IMR-90 (cell line): ENCODE results near the gene ZMYM4. TPM values are rescaled to one million over a fixed set of nuclear protein-coding genes. Genes with fewer than 3 reads are reported as not detected.

Source experiments
- ATAC-seq: fragments of 200-7000 bp; cut with Tn5 transposase; 2 replicates; pipeline ENCODE4 v1.9.1; 2020; ENCODE audit warnings: low read depth, mild to moderate bottlenecking, moderate library complexity
- BruUV-seq: library from RNA; stranded (reverse); fragments of 400-500 nt; replicated peaks from 2 replicates; lab custom pipeline; 2021; lab: Mats Ljungman, UMichigan
- CTCF ChIA-PET: fragments of 300-600 bp; formaldehyde crosslinking; extraction: SDS; loops from one replicate; lab custom pipeline; 2021; ENCODE audit warnings: antibody characterized with exemption; lab: Yijun Ruan, JAX
- POLR2A ChIA-PET: fragments of 300-600 bp; sonication (Branson Sonifier 250); formaldehyde crosslinking; loops from one replicate; lab custom pipeline; 2022; ENCODE audit warnings: antibody characterized with exemption; ENCODE audit not compliant: unreplicated experiment; lab: Charles Lee
- DNase-seq: peaks from one replicate; pipeline ENCODE4 v3.0.0; 2013
- H2AFZ ChIP-seq: replicated peaks from 2 replicates; pipeline ENCODE3; 2013; ENCODE audit warnings: low read length, mild to moderate bottlenecking; ENCODE audit not compliant: poor library complexity
- H2AK5ac ChIP-seq: 2 replicates; pipeline ENCODE4 v1.6.1; 2013; ENCODE audit warnings: low read depth, low read length, inconsistent platforms
- H2AK9ac ChIP-seq: replicated peaks from 2 replicates; pipeline ENCODE3; 2013; ENCODE audit warnings: mild to moderate bottlenecking, low read depth, low read length, moderate library complexity; ENCODE audit not compliant: poor library complexity
- H2BK120ac ChIP-seq: 2 replicates; pipeline ENCODE4 v1.6.1; 2013; ENCODE audit warnings: low read depth, low read length, inconsistent platforms
- H2BK15ac ChIP-seq: 3 replicates; pipeline ENCODE4 v1.6.1; 2013; ENCODE audit warnings: low read depth, low read length, inconsistent platforms
- H2BK20ac ChIP-seq: 2 replicates; pipeline ENCODE4 v1.6.1; 2013; ENCODE audit warnings: low read depth, mild to moderate bottlenecking, inconsistent platforms, low read length, moderate library complexity
- H2BK5ac ChIP-seq: 2 replicates; pipeline ENCODE4 v1.6.1; 2013; ENCODE audit warnings: mild to moderate bottlenecking, low read depth, low read length, inconsistent platforms; ENCODE audit not compliant: poor library complexity, severe bottlenecking
- H3K14ac ChIP-seq: replicated peaks from 2 replicates; pipeline ENCODE4 v1.6.1; 2013; ENCODE audit warnings: low read depth, low read length, inconsistent platforms
- H3K18ac ChIP-seq: 2 replicates; pipeline ENCODE4 v1.6.1; 2013; ENCODE audit warnings: low read depth, low read length, control low read depth
- H3K23ac ChIP-seq: 2 replicates; pipeline ENCODE4 v1.6.1; 2013; ENCODE audit warnings: low read depth, low read length, inconsistent platforms
- H3K27ac ChIP-seq: 2 replicates; pipeline ENCODE4 v1.5.1; 2013; ENCODE audit warnings: mild to moderate bottlenecking, control low read depth, low read length; ENCODE audit not compliant: insufficient read depth
- H3K27me3 ChIP-seq: 2 replicates; pipeline ENCODE4 v1.6.1; 2013; ENCODE audit warnings: low read length; ENCODE audit not compliant: control insufficient read depth, insufficient read depth
- H3K36me3 ChIP-seq: 2 replicates; pipeline ENCODE4 v1.6.1; 2013; ENCODE audit warnings: low read length, mixed read lengths; ENCODE audit not compliant: control insufficient read depth, insufficient read depth
- H3K4ac ChIP-seq: 2 replicates; pipeline ENCODE4 v1.6.1; 2013; ENCODE audit warnings: low read depth, low read length, inconsistent platforms
- H3K4me1 ChIP-seq: 2 replicates; pipeline ENCODE4 v1.6.1; 2013; ENCODE audit warnings: low read length, mixed read lengths; ENCODE audit not compliant: control insufficient read depth, insufficient read depth
- H3K4me2 ChIP-seq: 2 replicates; pipeline ENCODE4 v1.6.1; 2013; ENCODE audit warnings: low read depth, mild to moderate bottlenecking, control low read depth, low read length, moderate library complexity
- H3K4me3 ChIP-seq: 2 replicates; pipeline ENCODE4 v1.5.1; 2013; ENCODE audit warnings: low read depth, mild to moderate bottlenecking, control low read depth, low read length, moderate library complexity; ENCODE audit not compliant: insufficient read depth
- H3K56ac ChIP-seq: 2 replicates; pipeline ENCODE4 v1.6.1; 2013; ENCODE audit warnings: low read length, inconsistent platforms; ENCODE audit not compliant: insufficient read depth; ENCODE audit errors: extremely low read depth
- H3K79me1 ChIP-seq, 2 experiments: 2 replicates each; pipeline ENCODE4 v1.6.1; 2013; ENCODE audit warnings: low read length in 2 of 2, inconsistent platforms in 1 of 2, low read depth in 1 of 2
- H3K9ac ChIP-seq: 2 replicates; pipeline ENCODE4 v1.6.1; 2013; ENCODE audit warnings: low read depth, low read length, control low read depth
- H3K9me1 ChIP-seq: 2 replicates; pipeline ENCODE4 v1.6.1; 2013; ENCODE audit warnings: low read length, inconsistent platforms; ENCODE audit not compliant: insufficient read depth
- H3K9me3 ChIP-seq: 2 replicates; pipeline ENCODE4 v1.6.1; 2013; ENCODE audit warnings: low read length; ENCODE audit not compliant: control insufficient read depth, insufficient read depth
- H4K20me1 ChIP-seq: 2 replicates; pipeline ENCODE4 v1.6.1; 2013; ENCODE audit warnings: low read length, inconsistent platforms; ENCODE audit not compliant: insufficient read depth
- H4K5ac ChIP-seq: 2 replicates; pipeline ENCODE4 v1.6.1; 2013; ENCODE audit warnings: mild to moderate bottlenecking, low read depth, low read length, control low read depth
- H4K8ac ChIP-seq, 2 experiments: 2 replicates each; pipeline ENCODE4 v1.6.1; 2013; ENCODE audit warnings: low read depth in 2 of 2, low read length in 2 of 2, control low read depth in 1 of 2, inconsistent platforms in 1 of 2
- H4K91ac ChIP-seq: 2 replicates; pipeline ENCODE4 v1.6.1; 2013; ENCODE audit warnings: low read depth, low read length, inconsistent platforms; ENCODE audit not compliant: insufficient read depth
- CEBPB ChIP-seq: IDR thresholded peaks from 2 replicates; pipeline ENCODE4 v1.6.1; 2012; ENCODE audit warnings: low read depth, low read length, improper control_type of control experiment
- CTCF ChIP-seq: conservative IDR thresholded peaks from 2 replicates; pipeline ENCODE4 v1.5.1; 2012; ENCODE audit warnings: mild to moderate bottlenecking, low read depth, low read length, improper control_type of control experiment
- ELK1 ChIP-seq: fragments of 150-350 bp; IDR thresholded peaks from 2 replicates; pipeline ENCODE4 v1.6.1; 2016; ENCODE audit warnings: low read depth, mild to moderate bottlenecking, low read length, moderate library complexity, borderline replicate concordance
- SMC3 ChIP-seq: fragments of 150-350 bp; IDR thresholded peaks from 2 replicates; pipeline ENCODE4 v1.6.1; 2016; ENCODE audit warnings: low read depth, mild to moderate bottlenecking, antibody characterized with exemption, low read length, moderate library complexity
- WGBS, 2 experiments: methylation state at CpG; one replicate each; pipeline versions ENCODE4 v1.1.5 to v1.1.7; 2013; ENCODE audit warnings: missing lambda C conversion rate in 2 of 2; ENCODE audit not compliant: insufficient read length in 1 of 2; ENCODE audit errors: extremely low coverage in 2 of 2; 5-methylcytosine and 5-hydroxymethylcytosine counted together
- dilution Hi-C: fragments of 300-500 bp; cut with HindIII; formaldehyde crosslinking; loops from one replicate; pipeline ENCODE4 v1.14.3; 2018; ENCODE audit warnings: low sequenced_read_pairs; ENCODE audit not compliant: unreplicated experiment
- in situ Hi-C: fragments of 300-500 bp; cut with MboI; formaldehyde crosslinking; loops from 3 replicates; pipeline ENCODE4 v1.14.3; 2019; ENCODE audit warnings: low sequenced_read_pairs, inconsistent platforms, mixed read lengths
- intact Hi-C: fragments of 100-400 bp; cut with micrococcal nuclease; formaldehyde crosslinking; loops from 2 replicates; pipeline ENCODE4 v1.10.0; 2022
- polyA plus RNA-seq, 3 experiments: library from polyadenylated mRNA; depleted of rRNA; stranded (reverse); fragments of >200 nt; gene quantifications; 2 replicates each; pipeline ENCODE4 v1.2.3, GENCODE V29; 2012; ENCODE audit warnings: low replicate concordance in 1 of 3
- total RNA-seq: library from RNA; depleted of rRNA; stranded (reverse); fragments of >200 nt; gene quantifications from 2 replicates; pipeline ENCODE4 v1.2.3, GENCODE V29; 2012

ZMYM4 gene
- total and polyA plus RNA-seq, 2 of the 4 experiments (the other 2 are of a cell fraction): 14.7 to 53.8 TPM

GRCh38 chr1:35434703-35435102, 166.2 kb downstream of the ZMYM4 start:
- Histone ChIP-seq H3K27ac (no peak overlapping the region), H2BK120ac (no peak overlapping the region), H3K9ac (no peak overlapping the region), H3K9me3 (no peaks in the 10 kb centered on the region), H3K4ac (no peak overlapping the region), H2BK15ac (no peak overlapping the region), H2AFZ (no peak overlapping the region), H2AK9ac (no peak overlapping the region), H3K14ac (no peak overlapping the region), H4K91ac (no peak overlapping the region), H3K4me1 (peaks cover 2% of the 10 kb centered on the region; the same call in 1 of the 2 replicates), H3K36me3 (peaks cover 56% of the 10 kb centered on the region), H3K18ac (no peak overlapping the region), H3K23ac (no peak overlapping the region), H4K20me1 (peaks cover 3% of the 10 kb centered on the region; the same call in 1 of the 2 replicates), H3K56ac (no peak overlapping the region), H4K5ac (no peak overlapping the region), H3K4me3 (no peak overlapping the region), H3K79me1 (no peaks in the 10 kb centered on the region; a peak in 1 of 4 replicates), H3K27me3 (no peaks in the 10 kb centered on the region), H4K8ac (no peak overlapping the region), H2AK5ac (no peak overlapping the region), H2BK20ac (no peak overlapping the region), H3K9me1 (peaks cover 3% of the 10 kb centered on the region; the same call in 1 of the 2 replicates), H3K4me2 (no peak overlapping the region), H2BK5ac (no peak overlapping the region)
- in situ Hi-C loops: no loop called here
- TF ChIP-seq CTCF: no peak
- no peak for TF ChIP-seq CEBPB
- no peak for TF ChIP-seq ELK1
- TF ChIP-seq SMC3: no peak
- no TSS peak for BruUV-seq
- WGBS, 2 experiments: 78% methylated on average over 3 of the region's 12 CpGs; no CpG with 5 or more reads in 1 of the 2 experiments
- ChIA-PET CTCF (no interaction called here), POLR2A (no interaction called here)
- no peak for DNase-seq
- ATAC-seq: no peak
- dilution Hi-C loops: no loop called here
- intact Hi-C loops: no loop called here
